Fibroblast of skin of right biceps (primary cell): ENCODE results near the gene TAB2.

ENCODE experiments used
- DNase-seq: peaks from one replicate; pipeline ENCODE4 v3.0.0-alpha.2; 2013

Gene TAB2

GRCh38 chr6:149317644-149318571, at the start of gene TAB2:
TSS of gene TAB2 (plus strand) at chr6:149317712. CDS start at chr6:149369998, 52,286 bp downstream.
- DNase-seq, result peak; percentile 41

- DNase-seq, result no peak
These were observed 49.4 kb upstream of the TAB2 start for GRCh38 chr6:149268146-149268545.

- peak; percentile 12 for DNase-seq
These were observed 48.7 kb upstream of the TAB2 start for GRCh38 chr6:149268768-149269167.

GRCh38 chr6:149270616-149271015, 46.9 kb upstream of the TAB2 start:
- DNase-seq, result no peak

- peak; percentile 8 for DNase-seq
These were observed 45.9 kb upstream of the TAB2 start for GRCh38 chr6:149271348-149272340.

GRCh38 chr6:149273318-149273717, 44.2 kb upstream of the TAB2 start:
- DNase-seq, result no peak

GRCh38 chr6:149275621-149276020, 41.9 kb upstream of the TAB2 start:
- DNase-seq, result no peak

GRCh38 chr6:149277621-149278020, 39.9 kb upstream of the TAB2 start:
- no peak for DNase-seq

GRCh38 chr6:149278997-149279396, 38.5 kb upstream of the TAB2 start:
- no peak for DNase-seq

GRCh38 chr6:149284904-149285303, 32.6 kb upstream of the TAB2 start:
- no peak for DNase-seq

GRCh38 chr6:149285626-149286025, 31.9 kb upstream of the TAB2 start:
- no peak for DNase-seq

GRCh38 chr6:149286905-149287304, 30.6 kb upstream of the TAB2 start:
- DNase-seq, result no peak

GRCh38 chr6:149289192-149289781, 28.2 kb upstream of the TAB2 start:
- no peak for DNase-seq

- DNase-seq, result no peak
These were observed 27.5 kb upstream of the TAB2 start for GRCh38 chr6:149289966-149290365.

GRCh38 chr6:149293244-149293643, 24.3 kb upstream of the TAB2 start:
- DNase-seq, result no peak

GRCh38 chr6:149300563-149300962, 16.9 kb upstream of the TAB2 start:
- DNase-seq, result no peak

- no peak for DNase-seq
These were observed 14.8 kb upstream of the TAB2 start for GRCh38 chr6:149302723-149303122.

GRCh38 chr6:149303468-149303867, 14.0 kb upstream of the TAB2 start:
- no peak for DNase-seq

- DNase-seq, result no peak
These were observed 12.1 kb upstream of the TAB2 start for GRCh38 chr6:149305372-149305771.

- DNase-seq, result peak; percentile 64
These were observed 10.5 kb upstream of the TAB2 start for GRCh38 chr6:149306967-149307366.

- no peak for DNase-seq
These were observed 6.2 kb upstream of the TAB2 start for GRCh38 chr6:149311293-149311692.

GRCh38 chr6:149311766-149312165, 5.7 kb upstream of the TAB2 start:
- DNase-seq, result no peak

GRCh38 chr6:149313070-149313469, 4.4 kb upstream of the TAB2 start:
- DNase-seq, result no peak
